HUES48 (cell line): ENCODE data around the gene MALAT1.

ENCODE experiments used
- H3K27ac ChIP-seq: one replicate; pipeline ENCODE4 v1.7.0; 2013; ENCODE audit warnings: low read depth, low read length, inconsistent platforms
- H3K27me3 ChIP-seq: 2 replicates; pipeline ENCODE4 v1.6.1; 2013; ENCODE audit warnings: mild to moderate bottlenecking, low read length; ENCODE audit not compliant: control insufficient read depth, insufficient read depth
- H3K36me3 ChIP-seq: 2 replicates; pipeline ENCODE4 v1.6.1; 2013; ENCODE audit warnings: low read length; ENCODE audit not compliant: control insufficient read depth, insufficient read depth
- H3K4me1 ChIP-seq: 2 replicates; pipeline ENCODE4 v1.6.1; 2013; ENCODE audit warnings: mild to moderate bottlenecking, low read length; ENCODE audit not compliant: control insufficient read depth, insufficient read depth
- H3K4me3 ChIP-seq: 2 replicates; pipeline ENCODE4 v1.5.1; 2013; ENCODE audit warnings: mild to moderate bottlenecking, low read depth, low read length
- H3K9ac ChIP-seq: 2 replicates; pipeline ENCODE4 v1.6.1; 2013; ENCODE audit warnings: mild to moderate bottlenecking, low read depth, low read length, moderate library complexity
- H3K9me3 ChIP-seq: 2 replicates; pipeline ENCODE4 v1.6.1; 2013; ENCODE audit warnings: low read length; ENCODE audit not compliant: control insufficient read depth, insufficient read depth

Gene MALAT1

DNA sequence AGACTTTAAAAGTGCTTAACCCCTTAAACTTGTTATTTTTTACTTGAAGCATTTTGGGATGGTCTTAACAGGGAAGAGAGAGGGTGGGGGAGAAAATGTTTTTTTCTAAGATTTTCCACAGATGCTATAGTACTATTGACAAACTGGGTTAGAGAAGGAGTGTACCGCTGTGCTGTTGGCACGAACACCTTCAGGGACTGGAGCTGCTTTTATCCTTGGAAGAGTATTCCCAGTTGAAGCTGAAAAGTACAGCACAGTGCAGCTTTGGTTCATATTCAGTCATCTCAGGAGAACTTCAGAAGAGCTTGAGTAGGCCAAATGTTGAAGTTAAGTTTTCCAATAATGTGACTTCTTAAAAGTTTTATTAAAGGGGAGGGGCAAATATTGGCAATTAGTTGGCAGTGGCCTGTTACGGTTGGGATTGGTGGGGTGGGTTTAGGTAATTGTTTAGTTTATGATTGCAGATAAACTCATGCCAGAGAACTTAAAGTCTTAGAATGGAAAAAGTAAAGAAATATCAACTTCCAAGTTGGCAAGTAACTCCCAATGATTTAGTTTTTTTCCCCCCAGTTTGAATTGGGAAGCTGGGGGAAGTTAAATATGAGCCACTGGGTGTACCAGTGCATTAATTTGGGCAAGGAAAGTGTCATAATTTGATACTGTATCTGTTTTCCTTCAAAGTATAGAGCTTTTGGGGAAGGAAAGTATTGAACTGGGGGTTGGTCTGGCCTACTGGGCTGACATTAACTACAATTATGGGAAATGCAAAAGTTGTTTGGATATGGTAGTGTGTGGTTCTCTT, 2.8 kb downstream of the MALAT1 start:
- no peaks in the 10 kb centered on the region for H3K9me3 ChIP-seq
- H3K27ac ChIP-seq: peak overlapping the region; percentile 99
- peaks cover 67% of the 10 kb centered on the region for H3K36me3 ChIP-seq
- H3K27me3 ChIP-seq: no peaks in the 10 kb centered on the region
- H3K4me1 ChIP-seq: peaks cover 25% of the 10 kb centered on the region
- H3K9ac ChIP-seq: peak overlapping the region; percentile 99
- peak overlapping the region; percentile 92 for H3K4me3 ChIP-seq

DNA sequence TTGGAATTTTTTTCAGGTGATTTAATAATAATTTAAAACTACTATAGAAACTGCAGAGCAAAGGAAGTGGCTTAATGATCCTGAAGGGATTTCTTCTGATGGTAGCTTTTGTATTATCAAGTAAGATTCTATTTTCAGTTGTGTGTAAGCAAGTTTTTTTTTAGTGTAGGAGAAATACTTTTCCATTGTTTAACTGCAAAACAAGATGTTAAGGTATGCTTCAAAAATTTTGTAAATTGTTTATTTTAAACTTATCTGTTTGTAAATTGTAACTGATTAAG, 3.4 kb downstream of the MALAT1 start:
- Histone ChIP-seq H3K36me3 (peaks cover 67% of the 10 kb centered on the region), H3K4me1 (peaks cover 20% of the 10 kb centered on the region), H3K4me3 (peak overlapping the region; percentile 92), H3K27me3 (no peaks in the 10 kb centered on the region), H3K27ac (peak overlapping the region; percentile 27), H3K9ac (peak overlapping the region; percentile 99), H3K9me3 (no peaks in the 10 kb centered on the region)

DNA sequence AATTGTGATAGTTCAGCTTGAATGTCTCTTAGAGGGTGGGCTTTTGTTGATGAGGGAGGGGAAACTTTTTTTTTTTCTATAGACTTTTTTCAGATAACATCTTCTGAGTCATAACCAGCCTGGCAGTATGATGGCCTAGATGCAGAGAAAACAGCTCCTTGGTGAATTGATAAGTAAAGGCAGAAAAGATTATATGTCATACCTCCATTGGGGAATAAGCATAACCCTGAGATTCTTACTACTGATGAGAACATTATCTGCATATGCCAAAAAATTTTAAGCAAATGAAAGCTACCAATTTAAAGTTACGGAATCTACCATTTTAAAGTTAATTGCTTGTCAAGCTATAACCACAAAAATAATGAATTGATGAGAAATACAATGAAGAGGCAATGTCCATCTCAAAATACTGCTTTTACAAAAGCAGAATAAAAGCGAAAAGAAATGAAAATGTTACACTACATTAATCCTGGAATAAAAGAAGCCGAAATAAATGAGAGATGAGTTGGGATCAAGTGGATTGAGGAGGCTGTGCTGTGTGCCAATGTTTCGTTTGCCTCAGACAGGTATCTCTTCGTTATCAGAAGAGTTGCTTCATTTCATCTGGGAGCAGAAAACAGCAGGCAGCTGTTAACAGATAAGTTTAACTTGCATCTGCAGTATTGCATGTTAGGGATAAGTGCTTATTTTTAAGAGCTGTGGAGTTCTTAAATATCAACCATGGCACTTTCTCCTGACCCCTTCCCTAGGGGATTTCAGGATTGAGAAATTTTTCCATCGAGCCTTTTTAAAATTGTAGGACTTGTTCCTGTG, 3.9 kb downstream of the MALAT1 start:
- peaks cover 20% of the 10 kb centered on the region for H3K4me1 ChIP-seq
- peak overlapping the region; percentile 27 for H3K27ac ChIP-seq
- peaks cover 67% of the 10 kb centered on the region for H3K36me3 ChIP-seq
- peak overlapping the region; percentile 99 for H3K9ac ChIP-seq
- H3K27me3 ChIP-seq: no peaks in the 10 kb centered on the region
- no peaks in the 10 kb centered on the region for H3K9me3 ChIP-seq
- H3K4me3 ChIP-seq: peak overlapping the region; percentile 92

DNA sequence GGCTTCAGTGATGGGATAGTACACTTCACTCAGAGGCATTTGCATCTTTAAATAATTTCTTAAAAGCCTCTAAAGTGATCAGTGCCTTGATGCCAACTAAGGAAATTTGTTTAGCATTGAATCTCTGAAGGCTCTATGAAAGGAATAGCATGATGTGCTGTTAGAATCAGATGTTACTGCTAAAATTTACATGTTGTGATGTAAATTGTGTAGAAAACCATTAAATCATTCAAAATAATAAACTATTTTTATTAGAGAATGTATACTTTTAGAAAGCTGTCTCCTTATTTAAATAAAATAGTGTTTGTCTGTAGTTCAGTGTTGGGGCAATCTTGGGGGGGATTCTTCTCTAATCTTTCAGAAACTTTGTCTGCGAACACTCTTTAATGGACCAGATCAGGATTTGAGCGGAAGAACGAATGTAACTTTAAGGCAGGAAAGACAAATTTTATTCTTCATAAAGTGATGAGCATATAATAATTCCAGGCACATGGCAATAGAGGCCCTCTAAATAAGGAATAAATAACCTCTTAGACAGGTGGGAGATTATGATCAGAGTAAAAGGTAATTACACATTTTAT, 4.6 kb downstream of the MALAT1 start:
- peaks cover 16% of the 10 kb centered on the region for H3K4me1 ChIP-seq
- H3K27me3 ChIP-seq: no peaks in the 10 kb centered on the region
- H3K36me3 ChIP-seq: peaks cover 67% of the 10 kb centered on the region
- H3K9ac ChIP-seq: peak overlapping the region; percentile 99
- H3K9me3 ChIP-seq: no peaks in the 10 kb centered on the region
- peak overlapping the region; percentile 69 for H3K27ac ChIP-seq
- H3K4me3 ChIP-seq: peak overlapping the region; percentile 92

DNA sequence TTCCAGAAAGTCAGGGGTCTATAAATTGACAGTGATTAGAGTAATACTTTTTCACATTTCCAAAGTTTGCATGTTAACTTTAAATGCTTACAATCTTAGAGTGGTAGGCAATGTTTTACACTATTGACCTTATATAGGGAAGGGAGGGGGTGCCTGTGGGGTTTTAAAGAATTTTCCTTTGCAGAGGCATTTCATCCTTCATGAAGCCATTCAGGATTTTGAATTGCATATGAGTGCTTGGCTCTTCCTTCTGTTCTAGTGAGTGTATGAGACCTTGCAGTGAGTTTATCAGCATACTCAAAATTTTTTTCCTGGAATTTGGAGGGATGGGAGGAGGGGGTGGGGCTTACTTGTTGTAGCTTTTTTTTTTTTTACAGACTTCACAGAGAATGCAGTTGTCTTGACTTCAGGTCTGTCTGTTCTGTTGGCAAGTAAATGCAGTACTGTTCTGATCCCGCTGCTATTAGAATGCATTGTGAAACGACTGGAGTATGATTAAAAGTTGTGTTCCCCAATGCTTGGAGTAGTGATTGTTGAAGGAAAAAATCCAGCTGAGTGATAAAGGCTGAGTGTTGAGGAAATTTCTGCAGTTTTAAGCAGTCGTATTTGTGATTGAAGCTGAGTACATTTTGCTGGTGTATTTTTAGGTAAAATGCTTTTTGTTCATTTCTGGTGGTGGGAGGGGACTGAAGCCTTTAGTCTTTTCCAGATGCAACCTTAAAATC, 5.3 kb downstream of the MALAT1 start:
- no peaks in the 10 kb centered on the region for H3K27me3 ChIP-seq
- peak overlapping the region; percentile 69 for H3K27ac ChIP-seq
- H3K9me3 ChIP-seq: no peaks in the 10 kb centered on the region
- peaks cover 67% of the 10 kb centered on the region for H3K36me3 ChIP-seq
- peak overlapping the region; percentile 99 for H3K9ac ChIP-seq
- H3K4me1 ChIP-seq: peaks cover 13% of the 10 kb centered on the region
- peak overlapping the region; percentile 92 for H3K4me3 ChIP-seq

DNA sequence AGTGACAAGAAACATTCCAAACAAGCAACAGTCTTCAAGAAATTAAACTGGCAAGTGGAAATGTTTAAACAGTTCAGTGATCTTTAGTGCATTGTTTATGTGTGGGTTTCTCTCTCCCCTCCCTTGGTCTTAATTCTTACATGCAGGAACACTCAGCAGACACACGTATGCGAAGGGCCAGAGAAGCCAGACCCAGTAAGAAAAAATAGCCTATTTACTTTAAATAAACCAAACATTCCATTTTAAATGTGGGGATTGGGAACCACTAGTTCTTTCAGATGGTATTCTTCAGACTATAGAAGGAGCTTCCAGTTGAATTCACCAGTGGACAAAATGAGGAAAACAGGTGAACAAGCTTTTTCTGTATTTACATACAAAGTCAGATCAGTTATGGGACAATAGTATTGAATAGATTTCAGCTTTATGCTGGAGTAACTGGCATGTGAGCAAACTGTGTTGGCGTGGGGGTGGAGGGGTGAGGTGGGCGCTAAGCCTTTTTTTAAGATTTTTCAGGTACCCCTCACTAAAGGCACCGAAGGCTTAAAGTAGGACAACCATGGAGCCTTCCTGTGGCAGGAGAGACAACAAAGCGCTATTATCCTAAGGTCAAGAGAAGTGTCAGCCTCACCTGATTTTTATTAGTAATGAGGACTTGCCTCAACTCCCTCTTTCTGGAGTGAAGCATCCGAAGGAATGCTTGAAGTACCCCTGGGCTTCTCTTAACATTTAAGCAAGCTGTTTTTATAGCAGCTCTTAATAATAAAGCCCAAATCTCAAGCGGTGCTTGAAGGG, 6.0 kb downstream of the MALAT1 start:
- Histone ChIP-seq H3K27ac (peak overlapping the region; percentile 69), H3K9ac (peak overlapping the region; percentile 99), H3K27me3 (no peaks in the 10 kb centered on the region), H3K36me3 (peaks cover 66% of the 10 kb centered on the region), H3K4me1 (peaks cover 13% of the 10 kb centered on the region), H3K4me3 (peak overlapping the region; percentile 92), H3K9me3 (no peaks in the 10 kb centered on the region)

DNA sequence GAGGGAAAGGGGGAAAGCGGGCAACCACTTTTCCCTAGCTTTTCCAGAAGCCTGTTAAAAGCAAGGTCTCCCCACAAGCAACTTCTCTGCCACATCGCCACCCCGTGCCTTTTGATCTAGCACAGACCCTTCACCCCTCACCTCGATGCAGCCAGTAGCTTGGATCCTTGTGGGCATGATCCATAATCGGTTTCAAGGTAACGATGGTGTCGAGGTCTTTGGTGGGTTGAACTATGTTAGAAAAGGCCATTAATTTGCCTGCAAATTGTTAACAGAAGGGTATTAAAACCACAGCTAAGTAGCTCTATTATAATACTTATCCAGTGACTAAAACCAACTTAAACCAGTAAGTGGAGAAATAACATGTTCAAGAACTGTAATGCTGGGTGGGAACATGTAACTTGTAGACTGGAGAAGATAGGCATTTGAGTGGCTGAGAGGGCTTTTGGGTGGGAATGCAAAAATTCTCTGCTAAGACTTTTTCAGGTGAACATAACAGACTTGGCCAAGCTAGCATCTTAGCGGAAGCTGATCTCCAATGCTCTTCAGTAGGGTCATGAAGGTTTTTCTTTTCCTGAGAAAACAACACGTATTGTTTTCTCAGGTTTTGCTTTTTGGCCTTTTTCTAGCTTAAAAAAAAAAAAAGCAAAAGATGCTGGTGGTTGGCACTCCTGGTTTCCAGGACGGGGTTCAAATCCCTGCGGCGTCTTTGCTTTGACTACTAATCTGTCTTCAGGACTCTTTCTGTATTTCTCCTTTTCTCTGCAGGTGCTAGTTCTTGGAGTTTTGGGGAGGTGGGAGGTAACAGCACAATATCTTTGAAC, 6.8 kb downstream of the MALAT1 start:
- H3K9me3 ChIP-seq: no peaks in the 10 kb centered on the region
- H3K36me3 ChIP-seq: peaks cover 58% of the 10 kb centered on the region
- peaks cover 13% of the 10 kb centered on the region for H3K4me1 ChIP-seq
- peak overlapping the region; percentile 69 for H3K27ac ChIP-seq
- H3K27me3 ChIP-seq: no peaks in the 10 kb centered on the region
- H3K4me3 ChIP-seq: peak overlapping the region; percentile 92
- peak overlapping the region; percentile 99 for H3K9ac ChIP-seq

DNA sequence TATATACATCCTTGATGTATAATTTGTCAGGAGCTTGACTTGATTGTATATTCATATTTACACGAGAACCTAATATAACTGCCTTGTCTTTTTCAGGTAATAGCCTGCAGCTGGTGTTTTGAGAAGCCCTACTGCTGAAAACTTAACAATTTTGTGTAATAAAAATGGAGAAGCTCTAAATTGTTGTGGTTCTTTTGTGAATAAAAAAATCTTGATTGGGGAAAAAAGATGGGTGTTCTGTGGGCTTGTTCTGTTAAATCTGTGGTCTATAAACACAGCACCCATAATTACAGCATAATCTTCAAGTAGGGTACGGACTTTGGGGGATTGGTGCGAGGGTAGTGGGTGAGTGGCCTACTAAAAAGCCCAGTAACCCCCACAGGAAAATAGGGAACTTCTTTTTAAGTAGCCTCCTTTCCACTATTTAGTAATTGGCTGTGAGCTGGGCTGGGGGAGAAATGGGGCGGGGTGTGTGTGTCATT, 7.5 kb downstream of the MALAT1 start:
- Histone ChIP-seq H3K9ac (peak overlapping the region; percentile 99; the same call in 1 of the 2 replicates), H3K9me3 (no peaks in the 10 kb centered on the region), H3K27me3 (no peaks in the 10 kb centered on the region), H3K36me3 (peaks cover 52% of the 10 kb centered on the region), H3K4me1 (peaks cover 13% of the 10 kb centered on the region), H3K27ac (peak overlapping the region; percentile 69), H3K4me3 (0 out of 2 replicates have a peak overlapping the region, but pooled peaks have one; percentile 92)

DNA sequence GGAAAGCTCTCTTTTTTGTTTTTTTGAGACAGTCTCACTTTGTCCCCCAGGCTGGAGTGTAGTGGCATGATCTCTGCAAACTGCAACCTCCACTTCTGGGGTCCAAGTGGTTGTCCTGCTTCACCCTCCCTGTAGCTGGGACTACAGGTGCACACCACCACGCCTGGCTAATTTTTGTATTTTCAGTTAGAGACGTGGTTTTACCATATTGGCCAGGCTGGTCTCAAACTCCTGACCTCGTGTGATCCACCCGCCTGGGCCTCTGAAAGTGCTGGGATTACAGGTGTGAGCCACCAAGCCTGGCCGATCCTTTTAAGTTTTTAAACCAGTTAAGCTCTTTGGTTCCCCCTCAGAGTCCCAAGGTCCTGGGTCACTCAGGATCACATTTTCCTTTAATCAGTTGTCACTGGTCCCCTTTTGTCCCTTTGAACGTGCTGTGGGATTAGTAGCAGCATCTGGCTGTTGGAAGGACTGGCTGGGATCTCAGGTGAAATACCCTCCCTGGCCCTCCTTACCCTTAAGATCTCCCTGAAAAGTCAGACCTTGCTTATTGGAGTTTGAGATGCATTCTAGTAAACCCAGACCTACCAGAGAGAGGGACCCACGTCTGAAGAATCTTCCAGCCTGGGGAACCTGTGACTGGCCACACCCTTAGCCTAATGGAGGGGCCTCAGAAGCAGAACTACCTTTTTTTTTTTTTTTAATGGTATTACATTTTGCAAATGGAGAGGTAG, 8.1 kb downstream of the MALAT1 start:
- Histone ChIP-seq H3K27ac (peak overlapping the region; percentile 47), H3K36me3 (peaks cover 45% of the 10 kb centered on the region), H3K4me3 (no peak overlapping the region), H3K9me3 (no peaks in the 10 kb centered on the region), H3K4me1 (peaks cover 13% of the 10 kb centered on the region), H3K9ac (no peak overlapping the region), H3K27me3 (no peaks in the 10 kb centered on the region)
